ENCODE measurements around the gene NDOR1.

DNA sequence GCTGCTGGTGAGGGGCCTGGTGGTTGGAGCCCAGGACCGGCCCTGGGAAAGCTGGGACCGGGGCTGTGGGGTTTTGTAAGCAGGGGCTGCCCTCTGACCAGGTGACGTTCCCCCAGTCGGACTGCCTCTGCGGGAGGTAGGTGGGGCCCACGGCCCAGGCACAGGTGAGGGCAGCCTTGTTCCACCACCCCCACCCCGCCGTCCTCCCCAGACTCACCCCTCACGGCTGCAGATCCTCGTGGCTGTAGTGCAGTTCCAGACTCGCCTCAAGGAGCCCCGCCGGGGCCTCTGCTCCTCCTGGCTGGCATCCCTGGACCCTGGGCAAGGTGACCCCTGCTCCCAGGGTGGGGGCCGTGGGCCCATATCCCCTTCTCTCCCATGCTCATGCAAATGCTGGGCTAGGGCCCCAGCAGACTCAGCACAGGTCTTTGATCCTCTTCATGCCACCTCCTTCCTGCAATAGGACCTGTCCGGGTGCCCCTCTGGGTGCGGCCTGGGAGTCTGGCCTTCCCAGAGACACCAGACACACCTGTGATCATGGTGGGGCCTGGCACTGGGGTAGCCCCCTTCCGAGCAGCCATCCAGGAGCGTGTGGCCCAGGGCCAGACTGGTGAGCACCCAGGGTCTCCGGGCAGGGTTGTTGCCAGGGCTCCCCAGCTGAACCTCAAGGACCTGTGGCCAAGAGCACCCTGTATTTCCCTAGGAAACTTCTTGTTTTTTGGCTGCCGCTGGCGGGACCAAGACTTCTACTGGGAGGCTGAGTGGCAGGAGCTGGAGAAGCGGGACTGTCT, 9.9 kb downstream of the NDOR1 start:
- TF ChIP-seq CTCF (IDR thresholded peaks at IDR 0.05) (no peak), POLR2A (IDR thresholded peaks at IDR 0.05) (no peak)
